22Rv1 (cell line): ENCODE data around the gene KCNAB3.
A peak's percentile ranks its signal among the peaks of the same experiment; 100 is the strongest.

Experiments used
- H3K27ac ChIP-seq: fragments of 450-650 bp; 2 replicates; pipeline ENCODE4 v1.5.1; 2017
- ZFX ChIP-seq: fragments of 450-650 bp; IDR thresholded peaks from 2 replicates; pipeline ENCODE4 v1.6.1; 2017; ENCODE audit warnings: antibody characterized with exemption, borderline replicate concordance
- TF ChIP-seq, protein P1 (sequence below): fragments of 450-650 bp; IDR thresholded peaks from 2 replicates; pipeline ENCODE4 v1.5.1; 2017; ENCODE audit warnings: mild to moderate bottlenecking

The KCNAB3 gene

DNA sequence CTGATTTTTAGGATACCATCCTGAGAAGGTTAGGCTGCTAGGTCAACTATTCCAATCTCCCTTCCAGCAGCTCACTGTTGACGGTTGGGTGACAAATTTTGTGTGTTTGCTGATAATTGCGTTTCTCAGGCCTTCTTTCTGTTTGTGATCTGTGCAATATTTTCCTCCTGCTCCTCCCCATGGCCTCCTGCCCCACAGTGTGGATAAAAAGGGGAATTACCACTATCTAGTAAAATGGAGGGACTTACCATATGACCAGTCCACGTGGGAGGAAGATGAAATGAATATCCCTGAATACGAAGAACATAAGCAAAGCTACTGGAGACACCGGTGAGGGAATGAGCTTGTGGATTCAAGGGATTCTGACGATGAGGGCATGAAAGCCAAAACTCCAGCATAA lies 31.9 kb downstream of the KCNAB3 start:
- TF ChIP-seq, protein P1, sequence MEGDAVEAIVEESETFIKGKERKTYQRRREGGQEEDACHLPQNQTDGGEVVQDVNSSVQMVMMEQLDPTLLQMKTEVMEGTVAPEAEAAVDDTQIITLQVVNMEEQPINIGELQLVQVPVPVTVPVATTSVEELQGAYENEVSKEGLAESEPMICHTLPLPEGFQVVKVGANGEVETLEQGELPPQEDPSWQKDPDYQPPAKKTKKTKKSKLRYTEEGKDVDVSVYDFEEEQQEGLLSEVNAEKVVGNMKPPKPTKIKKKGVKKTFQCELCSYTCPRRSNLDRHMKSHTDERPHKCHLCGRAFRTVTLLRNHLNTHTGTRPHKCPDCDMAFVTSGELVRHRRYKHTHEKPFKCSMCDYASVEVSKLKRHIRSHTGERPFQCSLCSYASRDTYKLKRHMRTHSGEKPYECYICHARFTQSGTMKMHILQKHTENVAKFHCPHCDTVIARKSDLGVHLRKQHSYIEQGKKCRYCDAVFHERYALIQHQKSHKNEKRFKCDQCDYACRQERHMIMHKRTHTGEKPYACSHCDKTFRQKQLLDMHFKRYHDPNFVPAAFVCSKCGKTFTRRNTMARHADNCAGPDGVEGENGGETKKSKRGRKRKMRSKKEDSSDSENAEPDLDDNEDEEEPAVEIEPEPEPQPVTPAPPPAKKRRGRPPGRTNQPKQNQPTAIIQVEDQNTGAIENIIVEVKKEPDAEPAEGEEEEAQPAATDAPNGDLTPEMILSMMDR: peak; percentile 16; the same call in 1 of the 2 replicates
- no peak for TF ChIP-seq ZFX

GRCh38 chr17:7897090-7897489 lies 32.6 kb downstream of the KCNAB3 start:
- H3K27ac ChIP-seq: no peak overlapping the region
- TF ChIP-seq, protein P1: no peak
- no peak for TF ChIP-seq ZFX

More for the DNA sequence above, 31.9 kb downstream of the KCNAB3 start:
- no peak overlapping the region for H3K27ac ChIP-seq

- H3K27ac ChIP-seq: no peak overlapping the region
- TF ChIP-seq, protein P1: no peak
- no peak for TF ChIP-seq ZFX
Measured at GRCh38 chr17:7894866-7895265, 34.8 kb downstream of the KCNAB3 start.

- no peak overlapping the region for H3K27ac ChIP-seq
- no peak for TF ChIP-seq ZFX
- TF ChIP-seq, protein P1: no peak
Measured at GRCh38 chr17:7894226-7894625, 35.4 kb downstream of the KCNAB3 start.

- no peak for TF ChIP-seq ZFX
- TF ChIP-seq, protein P1: no peak
- H3K27ac ChIP-seq: no peak overlapping the region
Measured at GRCh38 chr17:7893187-7893880, 36.3 kb downstream of the KCNAB3 start.

DNA sequence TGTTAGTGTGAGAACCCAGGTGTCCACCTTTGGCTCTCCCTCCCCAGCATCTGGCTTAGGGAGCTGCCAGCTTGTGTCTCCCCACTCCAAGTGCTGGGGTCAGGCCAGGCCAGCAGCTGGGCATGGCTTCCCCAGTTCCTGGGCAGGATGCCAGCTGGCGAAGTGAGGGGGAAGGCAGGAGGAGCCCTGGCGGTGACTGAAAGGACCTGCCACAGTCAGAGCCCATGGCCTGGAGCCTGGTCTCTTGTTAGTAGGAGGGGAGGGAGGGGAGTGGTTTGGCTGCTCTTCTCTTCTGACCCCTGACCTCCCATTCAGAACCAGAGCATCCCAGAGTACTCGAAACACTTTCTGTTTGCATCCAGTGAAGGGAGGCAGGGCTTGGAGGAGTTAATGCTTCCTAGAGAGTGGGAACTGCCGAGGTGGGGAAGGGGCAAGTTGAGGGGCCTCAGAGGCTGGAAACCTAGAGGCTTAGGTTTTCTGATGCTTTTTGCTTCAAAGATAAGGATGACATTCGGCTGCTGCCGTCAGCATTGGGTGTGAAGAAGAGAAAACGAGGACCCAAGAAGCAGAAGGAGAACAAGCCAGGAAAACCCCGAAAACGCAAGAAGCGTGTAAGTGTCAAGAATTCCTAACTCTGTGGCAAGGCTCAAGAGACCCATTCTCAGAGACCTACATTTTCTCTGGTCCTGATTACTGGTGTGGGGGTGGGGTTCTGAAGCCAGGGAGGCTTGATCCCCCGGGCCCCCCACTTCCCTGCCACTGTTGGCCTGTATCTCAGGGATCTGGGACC lies 40.3 kb downstream of the KCNAB3 start:
- H3K27ac ChIP-seq: peak overlapping the region; percentile 100
- no peak for TF ChIP-seq ZFX
- TF ChIP-seq, protein P1: peak; percentile 43
